ENCODE data around the gene FOXQ1.

Gene FOXQ1

GRCh38 chr6:1311400-1312202 lies at the start of gene FOXQ1:
Gene FOXQ1 (plus strand): TSS chr6:1312098. CDS start chr6:1312705, 607 bp downstream.
- no peak for DNase-seq (ENCODE audit: low read depth in 2 of 2)

GRCh38 chr6:1262704-1263038 lies 49.2 kb upstream of the FOXQ1 start:
- DNase-seq (ENCODE audit: low read depth in 2 of 2): no peak

DNA sequence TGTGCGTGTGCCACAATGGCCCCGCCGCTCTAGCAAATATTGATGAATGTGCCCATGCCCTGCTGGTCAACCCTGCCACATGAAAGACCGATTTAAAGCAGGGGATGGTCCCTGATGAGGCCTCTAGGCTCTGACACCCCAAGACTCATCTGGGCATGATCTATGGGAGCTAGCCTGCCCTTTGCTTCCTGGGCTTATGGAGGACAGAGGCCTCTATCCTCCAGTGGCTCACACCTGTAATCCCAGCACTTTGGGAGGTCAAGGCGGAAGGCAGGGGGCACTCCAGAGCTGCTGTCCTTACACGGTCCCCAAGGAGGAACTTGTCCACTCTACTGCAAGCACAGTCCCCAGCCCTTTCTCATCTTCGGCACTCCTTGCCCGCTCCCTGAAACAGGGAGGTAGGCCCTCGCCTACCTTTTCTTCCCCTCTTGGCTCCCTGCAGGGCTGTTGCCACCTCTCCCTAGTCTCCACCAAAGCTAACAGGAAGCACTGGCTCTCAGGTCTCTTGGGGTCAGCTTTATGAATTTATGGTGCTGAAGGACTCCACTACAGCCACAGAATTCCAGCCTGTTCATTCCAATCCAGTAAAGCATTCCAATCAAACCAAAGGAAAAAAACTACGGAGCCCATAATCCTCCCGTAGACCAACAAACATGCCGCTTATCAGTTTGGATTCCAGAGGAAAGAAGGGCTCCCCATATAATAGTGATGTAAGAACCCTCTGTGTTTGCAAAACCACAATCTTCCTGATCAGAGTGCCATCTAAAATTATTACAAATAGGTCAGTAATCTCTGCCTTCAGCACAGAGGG lies 48.7 kb upstream of the FOXQ1 start:
- no peak for DNase-seq (ENCODE audit: low read depth in 2 of 2)

DNA sequence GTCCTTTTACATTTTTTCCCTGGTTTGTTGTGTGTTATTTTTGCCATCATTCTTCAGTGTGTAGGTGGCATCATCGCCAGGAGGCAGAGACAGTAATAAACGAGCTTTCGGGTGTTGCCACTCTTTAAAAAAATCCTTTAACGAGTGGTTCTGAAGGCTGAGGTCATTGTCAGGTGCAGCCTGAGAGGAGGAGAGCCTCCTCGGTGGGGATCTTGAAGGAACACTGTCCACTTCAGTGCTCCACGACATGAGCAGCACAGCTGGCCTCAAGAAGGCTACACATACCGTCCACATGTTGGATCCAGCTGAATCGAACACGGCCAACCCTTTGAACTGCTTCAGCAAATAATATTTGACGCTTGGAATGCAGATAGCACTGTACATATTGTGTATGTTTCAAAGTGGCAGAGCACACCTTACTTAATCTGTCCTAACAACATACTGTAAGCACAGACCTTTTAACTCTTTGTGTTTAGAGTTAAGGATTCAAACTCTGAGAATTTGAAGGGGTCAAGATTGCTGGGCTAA lies 48.0 kb upstream of the FOXQ1 start:
- no peak for DNase-seq (ENCODE audit: low read depth in 2 of 2)

GRCh38 chr6:1264619-1265445 lies 47.1 kb upstream of the FOXQ1 start:
- no peak for DNase-seq (ENCODE audit: low read depth in 2 of 2)

GRCh38 chr6:1266686-1267056 lies 45.2 kb upstream of the FOXQ1 start:
- DNase-seq (ENCODE audit: low read depth in 2 of 2): no peak

GRCh38 chr6:1267057-1267732 lies 44.7 kb upstream of the FOXQ1 start:
- DNase-seq (ENCODE audit: low read depth in 2 of 2): no peak

DNA sequence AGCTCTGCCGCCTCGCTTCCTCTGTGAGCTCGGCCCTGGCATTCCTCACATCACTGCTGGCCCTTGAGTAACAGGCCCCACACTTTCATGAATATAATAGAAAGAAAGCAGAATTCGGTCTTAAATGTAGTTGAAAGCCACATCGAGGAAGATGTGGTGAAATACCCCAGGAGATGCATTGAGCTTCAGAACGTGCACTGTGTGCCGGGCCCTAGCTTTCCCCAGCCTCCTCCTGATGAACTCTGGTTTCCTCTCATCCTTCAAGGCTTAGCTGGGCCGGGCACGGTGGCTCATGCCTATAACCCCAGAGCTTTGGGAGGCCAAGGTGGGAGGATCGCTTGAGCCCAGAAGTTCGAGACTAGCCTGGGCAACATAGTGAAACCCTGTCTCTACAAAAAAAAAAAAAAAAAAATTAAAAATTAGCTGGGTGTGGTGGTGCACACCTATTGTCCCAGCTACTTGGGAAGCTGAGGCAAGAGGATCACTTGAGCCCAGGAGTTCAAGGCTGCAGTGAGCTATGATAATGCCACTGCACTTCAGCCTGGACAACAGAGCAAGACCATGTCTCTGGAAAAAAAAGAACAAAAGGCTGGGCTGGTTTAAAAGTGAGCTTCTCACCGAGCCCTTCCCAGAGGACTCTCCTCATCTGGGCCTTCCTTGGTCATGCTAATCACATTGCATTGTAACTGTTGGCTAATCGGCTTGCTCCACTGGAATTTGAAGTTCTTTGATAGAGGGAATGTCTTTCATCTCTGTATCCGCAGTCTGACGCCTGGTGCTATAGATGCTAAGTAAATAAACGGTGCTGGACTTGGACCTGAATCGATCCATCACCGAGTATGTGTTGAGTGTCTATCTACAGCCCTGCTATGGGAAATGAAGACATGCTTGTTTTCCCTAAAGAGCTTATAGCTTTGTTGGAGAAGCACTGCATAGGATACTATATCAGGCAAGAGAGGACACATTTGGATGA lies 43.8 kb upstream of the FOXQ1 start:
- DNase-seq (ENCODE audit: low read depth in 2 of 2): no peak

GRCh38 chr6:1271071-1271763 lies 40.7 kb upstream of the FOXQ1 start:
- no peak for DNase-seq (ENCODE audit: low read depth in 2 of 2)

- DNase-seq (ENCODE audit: low read depth in 2 of 2): no peak
Measured at GRCh38 chr6:1278061-1278720, 33.7 kb upstream of the FOXQ1 start.

DNA sequence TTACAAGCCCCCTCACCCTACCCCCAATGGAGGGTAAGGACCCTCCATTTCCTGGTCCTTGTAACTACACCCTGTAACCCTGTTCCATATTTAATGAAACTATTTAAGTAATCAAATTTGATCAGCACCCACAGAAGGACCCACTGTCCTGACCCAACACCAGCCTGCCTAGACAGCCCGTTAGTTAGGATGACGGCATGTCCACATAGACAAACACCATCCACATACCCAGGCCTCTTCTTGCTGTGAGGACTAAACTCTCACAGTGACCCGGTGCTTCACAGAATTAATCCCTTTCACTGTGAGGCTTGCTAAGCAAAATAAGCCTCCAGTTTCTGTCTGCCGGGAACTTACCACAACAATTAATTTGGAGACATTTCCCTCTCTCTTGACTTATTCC lies 32.8 kb upstream of the FOXQ1 start:
- DNase-seq (ENCODE audit: low read depth in 2 of 2): no peak

DNA sequence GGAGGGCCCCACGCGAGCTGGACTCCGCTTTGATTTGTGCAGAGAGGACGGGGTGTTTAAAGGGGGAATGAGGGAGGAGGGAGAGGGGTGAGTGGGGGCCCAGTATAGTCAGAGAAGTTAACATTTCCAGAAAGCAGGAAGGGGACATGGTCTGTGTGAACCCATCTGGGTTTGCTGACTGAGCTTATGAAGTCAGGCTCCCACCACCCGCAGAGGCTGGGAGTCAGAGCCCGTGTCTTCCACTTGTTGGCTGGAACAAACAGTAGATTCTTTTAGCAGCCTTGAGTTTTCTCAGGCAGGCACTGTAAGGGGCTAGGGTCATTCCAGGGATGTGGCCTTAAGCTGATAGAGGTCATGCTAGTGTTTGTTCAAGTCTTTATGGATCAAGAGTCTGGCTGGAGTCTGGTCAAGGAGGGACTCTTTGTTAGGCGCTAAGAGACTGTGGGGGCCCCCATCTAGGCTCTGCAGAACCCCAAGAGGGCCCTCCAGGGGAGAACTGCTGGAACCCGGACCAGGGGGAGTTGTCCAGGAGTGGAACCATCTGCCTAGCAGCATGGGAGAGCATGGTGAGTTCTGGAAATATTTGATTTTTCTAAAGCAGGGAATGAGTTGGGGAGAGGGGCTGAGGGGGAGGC lies 31.1 kb upstream of the FOXQ1 start:
- no peak for DNase-seq (ENCODE audit: low read depth in 2 of 2)

DNA sequence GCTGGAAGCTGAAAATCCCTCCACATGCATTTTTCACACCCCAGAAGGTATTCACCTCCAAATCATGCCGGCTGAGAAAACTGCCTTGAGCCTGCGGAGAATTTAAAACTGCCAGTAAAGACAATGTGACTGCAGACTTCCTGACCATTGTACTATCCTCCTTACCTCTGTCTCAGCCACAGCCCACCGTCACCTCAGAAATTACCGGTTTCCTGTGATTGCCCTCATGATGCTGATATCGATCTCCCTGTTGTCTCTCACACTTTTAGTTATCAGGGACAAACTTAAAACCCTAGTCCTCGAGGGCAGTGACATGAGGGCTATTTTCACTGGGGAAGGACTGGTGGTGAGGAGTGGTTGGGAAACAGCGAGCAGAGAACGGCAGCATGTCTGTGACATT lies 30.2 kb upstream of the FOXQ1 start:
- DNase-seq (ENCODE audit: low read depth in 2 of 2): no peak

DNA sequence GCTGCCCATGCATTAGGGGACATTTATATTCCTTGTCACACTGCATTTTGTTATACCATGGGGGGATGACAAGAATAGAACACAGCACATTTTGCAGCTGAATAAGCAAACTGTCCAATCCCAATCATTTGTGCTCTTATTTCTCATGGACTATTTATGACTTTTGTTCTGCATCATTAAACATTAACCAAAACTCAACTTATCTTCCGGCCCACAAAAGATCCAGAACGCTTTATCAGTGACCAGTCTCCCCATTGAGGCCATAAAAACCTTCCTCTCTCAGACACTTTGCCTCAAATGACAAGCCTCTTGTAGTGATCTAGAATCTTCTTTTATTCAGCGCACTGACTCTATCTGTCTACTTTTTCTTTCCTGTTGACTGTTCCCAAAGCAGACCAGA lies 28.4 kb upstream of the FOXQ1 start:
- no peak for DNase-seq (ENCODE audit: low read depth in 2 of 2)

- DNase-seq (ENCODE audit: low read depth in 2 of 2): no peak
Measured at GRCh38 chr6:1285556-1285955, 26.3 kb upstream of the FOXQ1 start.

DNA sequence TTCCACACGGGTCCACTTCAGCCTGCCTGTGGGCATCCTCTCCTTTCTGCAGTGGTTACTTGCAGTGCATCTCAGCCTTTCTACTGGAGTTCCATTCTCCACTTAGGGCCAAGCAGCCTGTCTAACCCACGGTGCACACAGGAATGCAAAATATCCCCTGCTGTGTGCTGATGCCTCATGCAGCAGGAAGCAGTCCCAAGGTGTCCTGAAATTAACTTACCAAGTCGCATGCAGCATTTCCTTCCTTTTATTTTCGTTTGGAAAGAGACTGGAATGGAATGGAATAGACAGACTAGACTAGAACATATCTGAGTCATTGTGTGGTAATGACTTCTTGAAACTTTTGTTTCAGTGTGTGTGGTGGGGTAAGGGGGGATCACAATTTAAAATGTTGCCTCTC lies 25.9 kb upstream of the FOXQ1 start:
- no peak for DNase-seq (ENCODE audit: low read depth in 2 of 2)

DNA sequence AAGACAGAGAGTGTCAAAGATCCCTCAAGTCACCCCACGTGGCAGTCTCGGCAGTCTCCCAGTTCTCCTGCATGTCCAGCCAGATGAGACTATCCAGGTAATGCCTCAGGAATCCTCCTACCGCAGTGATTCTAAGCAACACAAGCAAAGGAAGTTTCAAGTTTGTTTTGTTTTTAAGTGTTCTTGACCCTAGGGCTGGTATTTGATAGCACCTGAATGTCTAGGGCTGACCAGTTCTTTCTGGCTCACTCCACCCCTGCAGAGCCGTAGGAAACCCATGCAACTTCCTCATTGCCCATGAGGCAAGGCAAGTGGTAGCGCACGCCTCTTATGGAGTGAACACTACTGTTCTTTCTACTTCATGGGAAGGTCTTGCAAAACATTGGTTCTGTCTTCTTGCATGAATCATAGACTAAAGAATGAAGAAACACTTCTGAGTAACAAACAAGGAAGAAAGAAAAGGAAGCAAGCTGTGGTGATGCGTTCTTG lies 24.8 kb upstream of the FOXQ1 start:
- no peak for DNase-seq (ENCODE audit: low read depth in 2 of 2)

- DNase-seq (ENCODE audit: low read depth in 2 of 2): no peak
Measured at GRCh38 chr6:1290086-1290485, 21.8 kb upstream of the FOXQ1 start.

- no peak for DNase-seq (ENCODE audit: low read depth in 2 of 2)
Measured at GRCh38 chr6:1290805-1291204, 21.1 kb upstream of the FOXQ1 start.

All from stimulated activated CD4-positive, alpha-beta T cell treated with anti-CD3 and anti-CD28 coated beads, Interleukin-4, amount 100 ng/mL, for 48 hours (primary cell).